Prostate gland (tissue), 2 donors: ENCODE data around the gene DENND1B. TPM values are rescaled to one million over a fixed set of nuclear protein-coding genes. Genes with fewer than 3 reads are reported as not detected.

ENCODE experiments used
- DNase-seq: peaks from one replicate; pipeline ENCODE4 v3.0.0-alpha.2; 2019; ENCODE audit warnings: low spot score
- H3K27ac ChIP-seq, 2 donors: fragments of 200-600 bp; sonication (generic); 2 replicates each; pipeline ENCODE4 v1.5.1; 2017 to 2019
- H3K27me3 ChIP-seq: fragments of 200-600 bp; sonication (generic); replicated peaks from 2 replicates; pipeline ENCODE4 v1.5.1; 2019; ENCODE audit not compliant: insufficient read depth
- H3K36me3 ChIP-seq, 2 donors: fragments of 200-600 bp; sonication (generic); 1 replicate in 1 of 2; 2 replicates in 1 of 2; pipeline versions ENCODE4 v1.5.1 to v1.8.1; 2017 to 2019
- H3K4me1 ChIP-seq: fragments of 200-600 bp; sonication (generic); replicated peaks from 2 replicates; pipeline ENCODE4 v1.5.1; 2019
- H3K4me3 ChIP-seq, 2 donors: fragments of 200-600 bp; sonication (generic); 2 replicates each; pipeline ENCODE4 v1.5.1; 2017 to 2019
- H3K9me3 ChIP-seq: fragments of 200-600 bp; sonication (generic); 2 replicates; pipeline ENCODE4 v1.5.1; 2017
- CTCF ChIP-seq, 4 experiments: fragments of 200-600 bp in 2 of 4; fragments of 450-650 bp in 2 of 4; sonication (generic) in 2 of 4; IDR thresholded peaks; 1 replicate in 3 of 4; 2 replicates in 1 of 4; pipeline ENCODE4 v1.5.1; 2016 to 2019; ENCODE audit warnings: antibody characterized with exemption in 4 of 4, mild to moderate bottlenecking in 2 of 4, moderate library complexity in 2 of 4
- POLR2A ChIP-seq: fragments of 450-650 bp; IDR thresholded peaks from one replicate; pipeline ENCODE4 v1.6.1; 2016; ENCODE audit warnings: antibody characterized with exemption, mild to moderate bottlenecking
- POLR2AphosphoS5 ChIP-seq: sonication (generic); formaldehyde crosslinking; IDR thresholded peaks from one replicate; pipeline ENCODE4 v1.6.1; 2017; ENCODE audit warnings: antibody characterized with exemption
- WGBS: methylation state at CpG from one replicate; pipeline ENCODE4 v1.1.5; 2018; 5-methylcytosine and 5-hydroxymethylcytosine counted together
- intact Hi-C: fragments of 100-400 bp; cut with DNase I; formaldehyde crosslinking; loops from one replicate; pipeline ENCODE4 v1.14.2; 2022
- total RNA-seq, 2 donors: library from RNA; depleted of rRNA; stranded (reverse); fragments of >200 nt; gene quantifications; one replicate each; pipeline ENCODE4 v1.1.0, GENCODE V29; 2016

Gene DENND1B
- total RNA-seq, 2 donors from 2014 or later, result 13.5 to 14.1 TPM

DNA sequence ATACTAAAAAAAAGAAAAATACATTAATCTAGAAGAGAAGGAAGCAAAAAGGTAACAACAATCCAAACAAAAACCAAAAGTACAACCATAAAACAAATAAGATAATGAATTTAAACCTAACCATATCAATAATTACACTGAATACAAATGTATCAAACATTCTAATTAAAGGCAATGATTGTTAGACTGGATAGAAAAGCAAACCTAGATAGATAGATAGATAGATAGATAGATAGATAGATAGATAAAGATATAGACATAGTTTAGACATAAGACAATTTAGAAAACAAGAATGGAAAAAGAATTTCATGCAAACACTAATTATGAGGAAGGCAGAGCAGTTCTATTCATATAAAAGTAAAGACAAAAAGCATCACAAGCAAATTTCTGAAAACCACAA lies 24.9 kb downstream of the DENND1B start:
- no peak overlapping the region for H3K27ac ChIP-seq
- no peaks in the 10 kb centered on the region for H3K36me3 ChIP-seq
- no peak for DNase-seq
- H3K9me3 ChIP-seq, result no peaks in the 10 kb centered on the region
- H3K4me1 ChIP-seq, result no peaks in the 10 kb centered on the region
- H3K27me3 ChIP-seq, result no peaks in the 10 kb centered on the region
- H3K4me3 ChIP-seq, result no peak overlapping the region
- intact Hi-C loops, result no loop called here
- TF ChIP-seq CTCF (IDR thresholded peaks at IDR 0.05) (no peak), POLR2A (no peak), POLR2AphosphoS5 (no peak)

DNA sequence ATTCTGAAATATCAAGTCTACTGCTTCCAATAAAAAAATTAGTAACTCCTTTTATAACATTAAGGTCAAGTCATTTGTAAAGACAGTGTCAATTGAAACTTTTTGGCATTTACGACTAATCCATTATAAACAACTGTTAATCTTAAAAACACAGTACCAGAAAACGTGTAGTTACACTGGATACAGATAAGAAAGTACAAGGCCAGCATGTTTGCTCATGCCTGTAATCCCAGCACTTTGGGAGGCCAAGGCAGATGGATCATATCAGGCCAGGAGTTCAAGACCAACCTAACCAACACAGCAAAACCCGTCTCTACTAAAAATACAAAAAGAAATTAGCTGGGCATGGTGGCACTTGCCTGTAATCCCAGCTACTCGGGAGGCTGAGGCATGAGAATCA lies 29.4 kb downstream of the DENND1B start:
- no peak for DNase-seq
- no peak overlapping the region for H3K4me3 ChIP-seq
- TF ChIP-seq CTCF (IDR thresholded peaks at IDR 0.05) (no peak), POLR2AphosphoS5 (no peak), POLR2A (no peak)
- intact Hi-C loops, result no loop called here
- no peak overlapping the region for H3K27ac ChIP-seq
- no peaks in the 10 kb centered on the region for H3K27me3 ChIP-seq
- no peaks in the 10 kb centered on the region for H3K4me1 ChIP-seq
- H3K9me3 ChIP-seq, result no peaks in the 10 kb centered on the region
- WGBS, result 73% methylated on average over 4 of the region's 4 CpGs
- H3K36me3 ChIP-seq, result no peaks in the 10 kb centered on the region

- H3K9me3 ChIP-seq, result no peaks in the 10 kb centered on the region
- intact Hi-C loops, result no loop called here
- H3K36me3 ChIP-seq, result no peaks in the 10 kb centered on the region
- H3K27ac ChIP-seq, result no peak overlapping the region
- TF ChIP-seq CTCF (IDR thresholded peaks at IDR 0.05), result no peak
- no peak for TF ChIP-seq POLR2A
- TF ChIP-seq POLR2AphosphoS5, result no peak
- WGBS, result 87% methylated on average over 1 of the region's 1 CpG
- no peak for DNase-seq
- no peaks in the 10 kb centered on the region for H3K27me3 ChIP-seq
- no peak overlapping the region for H3K4me3 ChIP-seq
- H3K4me1 ChIP-seq, result no peaks in the 10 kb centered on the region
Measured at GRCh38 chr1:197744979-197745378, 30.3 kb downstream of the DENND1B start.

GRCh38 chr1:197743578-197743977 lies 31.7 kb downstream of the DENND1B start:
- no peaks in the 10 kb centered on the region for H3K4me1 ChIP-seq
- TF ChIP-seq POLR2AphosphoS5, result no peak
- no peak for TF ChIP-seq POLR2A
- no peak for TF ChIP-seq CTCF (IDR thresholded peaks at IDR 0.05)
- WGBS, result 96% methylated on average over 2 of the region's 2 CpGs
- intact Hi-C loops, result no loop called here
- DNase-seq, result no peak
- no peaks in the 10 kb centered on the region for H3K36me3 ChIP-seq
- H3K9me3 ChIP-seq, result no peaks in the 10 kb centered on the region
- H3K27me3 ChIP-seq, result no peaks in the 10 kb centered on the region
- no peak overlapping the region for H3K27ac ChIP-seq
- H3K4me3 ChIP-seq, result no peak overlapping the region

DNA sequence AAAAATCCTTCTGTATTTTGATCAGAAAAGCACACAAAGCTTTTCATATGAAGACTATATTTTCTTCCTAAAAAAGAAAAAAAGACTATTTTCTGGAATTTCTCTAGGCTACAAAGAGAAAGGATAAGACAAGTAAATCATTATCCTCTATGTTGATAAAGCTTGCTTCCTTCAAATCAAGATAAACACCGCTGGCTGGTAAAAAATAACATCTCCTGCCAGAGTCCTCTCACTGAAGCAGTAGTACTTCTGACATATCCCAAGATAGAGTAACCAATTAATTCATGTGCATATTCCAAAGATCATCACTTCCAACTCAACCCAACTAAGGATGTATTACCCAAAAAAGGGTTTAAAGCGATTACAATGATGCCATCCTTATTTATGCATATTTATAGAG lies 34.3 kb downstream of the DENND1B start:
- Histone ChIP-seq H3K9me3 (no peaks in the 10 kb centered on the region), H3K27me3 (no peaks in the 10 kb centered on the region), H3K27ac (no peak overlapping the region), H3K4me1 (no peaks in the 10 kb centered on the region), H3K36me3 (no peaks in the 10 kb centered on the region), H3K4me3 (no peak overlapping the region)
- no peak for TF ChIP-seq CTCF (IDR thresholded peaks at IDR 0.05)
- TF ChIP-seq POLR2AphosphoS5, result no peak
- TF ChIP-seq POLR2A, result no peak
- intact Hi-C loops, result no loop called here
- no peak for DNase-seq
- 70% methylated on average over 2 of the region's 2 CpGs for WGBS
